COLO668 (cell line): ENCODE results near the gene RAB36.

ENCODE experiments used
- DNase-seq: peaks from one replicate; lab custom pipeline; 2025; ENCODE audit not compliant: unreplicated experiment; lab: John Stamatoyannopoulos, UW

Gene RAB36

DNA sequence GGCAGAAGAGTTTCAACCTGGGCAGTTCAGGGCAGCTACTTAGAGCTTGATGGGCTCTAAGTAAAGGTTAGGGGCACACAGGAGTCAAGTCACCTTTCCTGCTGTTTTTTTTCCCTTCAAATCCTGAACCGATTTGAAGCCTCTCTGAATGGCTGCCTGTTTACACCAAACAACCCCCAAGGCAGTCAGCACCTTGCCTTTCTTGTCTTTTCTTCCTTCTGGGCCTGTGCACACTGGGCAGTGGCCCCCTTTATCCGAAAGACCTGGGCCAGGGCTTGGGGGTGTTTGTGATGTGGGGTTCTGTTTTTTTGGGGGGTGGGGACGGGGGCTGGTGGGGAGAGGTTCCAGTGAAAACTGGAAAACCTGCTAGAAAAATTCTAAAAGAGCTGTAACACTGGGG is 7.8 kb upstream of the RAB36 start:
- no peak for DNase-seq

DNA sequence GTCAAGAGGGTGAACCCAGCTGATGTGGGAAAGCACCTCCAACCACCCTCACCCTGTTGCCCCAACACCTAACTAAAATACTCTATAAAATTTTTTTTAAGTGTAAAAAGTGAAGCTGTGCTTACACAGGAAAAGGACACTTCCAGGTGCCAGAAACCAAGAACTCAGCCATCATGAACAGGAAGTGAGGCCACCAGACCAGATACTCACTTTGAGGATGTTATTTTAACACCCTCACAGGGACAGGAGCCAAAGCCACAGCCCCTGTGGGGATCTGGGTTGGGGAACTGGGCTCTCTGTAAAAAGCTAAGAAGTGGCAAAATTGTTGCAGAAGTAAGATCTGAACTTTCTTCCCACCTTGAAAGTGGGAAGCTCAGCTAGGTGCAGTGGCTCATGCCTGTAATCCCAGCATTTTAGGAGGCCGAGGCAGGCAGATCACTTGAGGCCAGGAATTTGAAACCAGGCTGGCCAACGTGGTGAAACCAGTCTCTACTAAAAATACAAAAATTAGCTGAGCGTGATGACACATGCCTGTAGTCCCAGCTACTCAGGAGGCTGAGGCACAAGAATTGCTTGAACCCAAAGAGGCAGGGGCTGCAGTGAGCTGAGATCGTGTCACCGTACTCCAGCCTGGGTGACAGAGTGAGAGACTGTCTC is 7.2 kb upstream of the RAB36 start:
- DNase-seq: no peak

DNA sequence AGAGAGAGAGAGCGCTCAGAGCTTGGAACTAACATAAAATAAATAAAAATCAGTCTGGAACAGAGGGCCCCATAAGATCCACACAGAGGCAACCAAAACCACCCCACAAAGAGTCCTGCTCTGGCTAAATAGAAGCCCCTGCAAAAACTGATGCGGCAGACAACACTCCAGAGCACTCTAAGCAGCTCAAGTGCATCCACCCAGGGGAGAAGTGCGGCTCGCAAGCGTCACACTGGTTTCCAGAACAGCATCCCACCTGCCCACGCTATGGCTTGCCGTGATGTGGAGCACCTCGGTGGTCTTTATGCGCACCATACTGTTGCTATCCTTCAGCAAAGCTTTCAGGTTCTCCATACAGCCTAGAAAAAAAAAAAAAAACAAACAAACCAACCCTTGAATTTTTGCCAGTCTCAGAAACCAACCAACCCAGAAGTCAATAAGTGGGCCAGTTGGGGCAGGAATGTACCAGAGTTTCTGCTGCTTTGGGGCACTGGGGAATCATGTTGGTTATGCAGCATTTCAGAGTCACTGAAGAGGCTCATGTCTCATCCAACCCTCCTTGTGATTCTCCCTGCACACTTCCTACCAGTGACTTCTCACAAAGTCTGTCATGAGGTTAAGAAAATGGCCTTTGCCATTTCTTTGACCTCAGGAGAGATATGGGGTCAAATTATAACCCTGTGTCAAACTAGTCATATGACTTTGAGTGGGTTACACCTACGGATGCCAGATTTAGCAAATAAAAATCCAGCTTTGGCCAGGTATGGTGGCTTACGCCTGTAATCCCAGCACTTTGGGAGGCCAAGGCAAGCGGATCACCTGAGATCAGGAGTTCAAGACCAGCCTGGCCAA is 6.5 kb upstream of the RAB36 start:
- no peak for DNase-seq

DNA sequence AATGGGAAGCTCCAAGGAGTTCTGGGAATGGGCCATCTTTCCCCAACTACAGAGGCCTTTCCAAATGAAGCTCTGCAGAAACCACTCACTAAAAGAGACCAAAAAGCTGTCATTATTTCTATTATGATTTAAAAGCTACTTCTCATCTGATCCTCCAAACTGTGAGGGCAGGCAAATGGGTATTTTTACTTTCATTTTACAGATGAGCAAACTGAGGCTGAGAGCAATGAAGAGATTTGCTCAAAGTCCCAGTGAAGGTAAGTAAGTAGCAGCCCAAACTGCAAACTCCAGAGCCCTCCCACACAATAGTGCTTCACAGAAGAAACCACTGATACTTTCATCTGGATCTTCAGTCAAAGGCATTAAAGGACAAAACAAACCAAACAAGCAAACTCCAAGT is 4.9 kb upstream of the RAB36 start:
- DNase-seq: no peak

GRCh38 chr22:23142546-23143105 is 2.7 kb upstream of the RAB36 start:
- no peak for DNase-seq

GRCh38 chr22:23143119-23143518 is 2.2 kb upstream of the RAB36 start:
- DNase-seq: no peak

DNA sequence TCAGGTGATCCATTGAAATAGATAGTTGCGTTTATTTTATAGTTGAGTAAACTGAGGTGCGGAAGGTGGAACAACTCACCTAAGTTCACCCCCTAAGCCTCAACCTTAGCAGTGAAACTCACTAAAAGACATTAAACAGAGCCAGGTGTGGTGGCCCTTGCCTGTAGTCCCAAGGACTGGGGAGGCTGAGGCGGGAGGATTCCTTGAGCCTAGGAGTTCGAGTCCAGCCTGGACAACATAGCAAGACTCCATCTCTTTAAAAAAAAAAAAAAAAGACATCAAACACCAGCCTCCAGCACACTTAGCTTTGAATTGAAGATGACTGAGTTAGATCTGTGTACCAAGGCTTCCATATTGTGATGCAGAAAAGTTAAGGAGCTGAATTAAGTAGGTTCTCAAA is 845 bp upstream of the RAB36 start:
- DNase-seq: no peak

- no peak for DNase-seq
Measured at GRCh38 chr22:23145878-23146470, 697 bp downstream of the RAB36 start.

GRCh38 chr22:23146478-23147205 is 1.4 kb downstream of the RAB36 start:
- no peak for DNase-seq

DNA sequence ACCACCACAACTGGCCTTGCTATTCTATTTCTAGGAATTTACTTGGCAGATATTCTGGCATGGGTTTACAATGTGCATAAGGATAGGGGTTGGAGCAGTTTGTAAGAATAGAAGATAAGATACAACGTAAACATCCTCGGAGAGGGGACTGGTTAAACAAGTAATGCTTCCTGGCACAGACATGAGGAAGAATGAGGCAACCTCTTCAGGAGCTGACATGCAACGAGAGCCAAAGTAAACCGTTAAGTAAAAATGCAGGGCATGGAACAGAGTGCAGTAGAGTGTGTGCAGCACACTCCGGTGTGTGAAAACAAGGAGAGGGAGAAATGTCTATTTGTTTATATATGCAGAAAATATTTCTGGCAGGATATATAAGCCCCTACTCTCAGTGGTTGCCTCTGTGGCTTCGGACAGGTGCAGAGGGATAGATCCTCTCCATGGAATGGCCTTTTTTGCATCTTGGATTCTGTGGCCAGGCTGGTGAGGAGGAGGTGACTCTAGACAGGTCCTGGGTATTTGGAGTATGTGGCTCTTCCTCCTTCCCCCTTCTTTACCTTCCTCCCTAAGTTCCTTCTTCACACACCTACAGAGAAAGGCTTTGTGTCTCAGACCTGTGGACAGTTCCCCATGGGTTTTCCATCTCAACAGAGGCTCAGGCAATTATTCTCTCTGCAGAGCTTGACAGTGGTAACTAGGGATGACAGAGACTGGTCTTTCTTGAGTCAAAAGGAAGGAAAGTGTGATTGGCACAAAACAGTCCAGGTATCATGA is 2.5 kb downstream of the RAB36 start:
- no peak for DNase-seq

- DNase-seq: no peak
Measured at GRCh38 chr22:23149743-23150238, 4.5 kb downstream of the RAB36 start.

GRCh38 chr22:23150762-23151161 is 5.5 kb downstream of the RAB36 start:
- DNase-seq: no peak

GRCh38 chr22:23151827-23152226 is 6.5 kb downstream of the RAB36 start:
- no peak for DNase-seq

- DNase-seq: no peak
Measured at GRCh38 chr22:23152238-23153114, 7.2 kb downstream of the RAB36 start.

DNA sequence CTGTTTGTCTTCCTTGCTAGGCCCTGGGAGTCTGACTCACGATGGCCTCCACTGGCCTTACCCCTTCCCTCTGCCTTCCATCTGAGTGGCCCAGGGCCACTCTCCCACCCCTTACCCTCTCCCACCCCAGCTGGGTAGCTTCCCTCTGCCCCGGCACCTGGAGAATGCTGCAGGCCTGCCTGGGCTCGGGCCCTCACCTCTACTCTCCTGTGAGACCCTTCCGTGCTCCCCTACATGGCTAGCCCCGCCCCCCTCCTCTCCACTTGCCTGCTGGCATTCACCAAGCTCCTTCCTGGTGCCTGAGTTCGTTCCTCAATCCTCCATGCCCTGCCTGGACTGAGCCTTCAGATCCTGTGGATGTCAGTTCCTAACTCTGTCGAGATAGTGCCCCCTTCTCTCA is 8.7 kb downstream of the RAB36 start:
- DNase-seq: no peak

- no peak for DNase-seq
Measured at GRCh38 chr22:23154461-23154860, 9.2 kb downstream of the RAB36 start.

GRCh38 chr22:23155143-23155542 is 9.9 kb downstream of the RAB36 start:
- no peak for DNase-seq

DNA sequence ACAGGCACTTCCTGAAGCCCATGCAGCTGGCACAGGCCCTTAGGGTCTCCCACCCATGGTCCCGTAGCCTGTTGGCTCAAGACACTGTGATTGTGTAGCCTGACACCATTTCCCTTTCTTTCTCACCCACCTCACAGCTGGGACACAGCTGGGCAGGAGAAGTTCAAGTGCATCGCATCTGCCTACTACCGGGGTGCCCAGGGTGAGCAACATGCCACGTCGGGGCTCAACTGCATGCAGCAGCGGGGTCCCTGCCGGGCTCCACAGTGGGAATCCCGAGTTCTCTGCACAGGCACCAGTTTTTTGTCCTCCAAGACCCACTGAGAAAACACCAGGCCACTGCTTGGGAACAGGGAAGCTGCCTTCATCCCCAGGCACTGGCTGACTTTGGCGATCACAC is 10.6 kb downstream of the RAB36 start:
- no peak for DNase-seq

DNA sequence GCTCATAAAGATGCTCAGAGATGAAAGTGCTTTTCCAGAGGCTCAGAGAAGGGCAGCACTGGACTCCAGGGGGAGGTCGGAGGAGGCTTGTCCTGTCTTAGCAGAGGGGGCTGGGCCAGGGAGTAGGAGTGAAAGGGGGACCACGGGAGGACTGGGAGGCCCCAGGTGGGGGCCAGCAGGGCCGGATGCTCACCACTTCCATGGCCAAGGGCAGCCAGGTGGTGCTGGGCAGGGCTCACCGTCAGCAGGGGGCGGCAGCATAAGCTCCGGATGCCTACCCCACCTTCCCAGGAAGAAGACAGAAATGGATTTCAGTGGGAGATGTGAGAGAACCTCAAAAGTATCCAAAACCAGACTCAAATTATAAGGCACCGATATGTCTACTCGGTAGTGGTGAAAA is 11.0 kb downstream of the RAB36 start:
- DNase-seq: no peak
